Measurements from ENCODE around the gene C1orf159. TPM values are rescaled to one million over a fixed set of nuclear protein-coding genes. Genes with fewer than 3 reads are reported as not detected.

C1orf159 gene
- total and polyA plus RNA-seq, 4 donors = 3.9 to 7.0 (median 4.7) TPM

DNA sequence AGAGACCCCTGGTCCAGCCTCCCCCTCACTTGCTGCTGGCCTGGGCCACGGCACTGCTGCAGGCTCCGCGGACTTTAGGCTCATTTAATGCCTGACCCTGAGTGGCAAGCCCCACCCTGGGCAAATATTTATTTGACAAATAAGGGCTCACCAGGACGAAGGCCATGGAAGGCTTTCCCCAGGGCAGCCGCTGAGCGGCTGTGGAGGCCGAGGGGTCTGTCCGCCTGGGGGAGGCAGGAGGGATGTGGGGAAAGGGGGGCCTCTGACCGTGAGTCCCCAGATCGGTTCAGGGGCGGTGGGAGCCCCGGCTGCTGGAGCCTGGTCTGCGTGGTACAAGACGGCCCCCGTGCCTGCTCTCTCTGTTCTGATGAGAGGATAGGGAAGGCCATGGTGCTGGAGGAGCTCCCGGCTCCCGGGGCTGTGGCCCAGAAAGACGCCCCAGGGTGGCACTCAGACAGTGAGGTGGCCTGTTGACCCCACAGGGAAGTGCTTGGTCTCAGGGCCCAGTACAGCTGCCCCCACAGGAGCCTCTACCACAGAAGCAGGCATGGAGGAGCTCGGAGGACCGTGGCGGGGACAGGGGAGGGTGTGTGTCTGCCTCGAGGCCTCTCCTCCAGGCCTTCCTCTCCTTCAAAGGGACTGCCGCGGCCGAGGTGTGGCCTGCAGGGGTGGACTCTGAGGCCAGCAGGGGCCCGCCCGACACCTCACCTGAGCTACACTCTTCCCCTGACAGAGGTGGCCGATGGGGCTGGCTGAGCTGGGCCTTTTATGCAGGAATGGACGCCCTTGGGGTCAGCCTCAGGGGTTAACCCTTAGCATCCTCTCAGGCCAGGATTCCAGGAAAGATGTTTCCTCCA lies 9.1 kb upstream of the C1orf159 start:
- Histone ChIP-seq H3K9ac (ENCODE audit: low read depth in 1 of 2, low read length in 2 of 2) (no peak overlapping the region), H3K36me3 (ENCODE audit: control insufficient read depth in 4 of 4, insufficient read depth in 3 of 4, low read depth in 1 of 4, low read length in 3 of 4) (no peaks in the 10 kb centered on the region), H3K27me3 (ENCODE audit: control insufficient read depth in 4 of 4, insufficient read depth in 4 of 4, low read length in 3 of 4) (no peaks in the 10 kb centered on the region), H3K27ac (ENCODE audit: low read depth in 1 of 2, low read length in 2 of 2) (no peak overlapping the region), H3K4me1 (ENCODE audit: control insufficient read depth in 4 of 4, insufficient read depth in 4 of 4, low read length in 3 of 4) (peaks cover 18 to 59% (median 36%) of the 10 kb centered on the region in 4 donors), H3K9me3 (ENCODE audit: control insufficient read depth in 4 of 4, low read length in 3 of 4) (no peaks in the 10 kb centered on the region), H3K4me3 (ENCODE audit: low read depth in 1 of 3, low read length in 3 of 3) (no peak overlapping the region)
- WGBS = 43% methylated on average over 29 of the region's 29 CpGs
- peak; percentile 46 for DNase-seq (ENCODE audit: low spot score)
- TF ChIP-seq YY1 (IDR thresholded peaks at IDR 0.05) (peak; percentile 43), TAF1 (conservative IDR thresholded peaks at IDR 0.05) (no peak), FOXA1 (IDR thresholded peaks at IDR 0.05) (no peak), HNF4G (IDR thresholded peaks at IDR 0.05) (no peak), HNF4A (conservative IDR thresholded peaks at IDR 0.05) (peak; percentile 56 to 65), SP1 (IDR thresholded peaks at IDR 0.05) (peak; percentile 40), NR2F2 (IDR thresholded peaks at IDR 0.05) (no peak), RAD21 (IDR thresholded peaks at IDR 0.05) (peak in 1 of 2 donors; percentile 38), RXRA (IDR thresholded peaks at IDR 0.05) (no peak), JUND (IDR thresholded peaks at IDR 0.05) (no peak), EGR1 (IDR thresholded peaks at IDR 0.05; ENCODE audit: low read depth in 2 of 2) (no peak)
- TF ChIP-seq, protein P1, sequence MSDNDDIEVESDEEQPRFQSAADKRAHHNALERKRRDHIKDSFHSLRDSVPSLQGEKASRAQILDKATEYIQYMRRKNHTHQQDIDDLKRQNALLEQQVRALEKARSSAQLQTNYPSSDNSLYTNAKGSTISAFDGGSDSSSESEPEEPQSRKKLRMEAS (IDR thresholded peaks at IDR 0.05) = no peak
- TF ChIP-seq, protein P2, sequence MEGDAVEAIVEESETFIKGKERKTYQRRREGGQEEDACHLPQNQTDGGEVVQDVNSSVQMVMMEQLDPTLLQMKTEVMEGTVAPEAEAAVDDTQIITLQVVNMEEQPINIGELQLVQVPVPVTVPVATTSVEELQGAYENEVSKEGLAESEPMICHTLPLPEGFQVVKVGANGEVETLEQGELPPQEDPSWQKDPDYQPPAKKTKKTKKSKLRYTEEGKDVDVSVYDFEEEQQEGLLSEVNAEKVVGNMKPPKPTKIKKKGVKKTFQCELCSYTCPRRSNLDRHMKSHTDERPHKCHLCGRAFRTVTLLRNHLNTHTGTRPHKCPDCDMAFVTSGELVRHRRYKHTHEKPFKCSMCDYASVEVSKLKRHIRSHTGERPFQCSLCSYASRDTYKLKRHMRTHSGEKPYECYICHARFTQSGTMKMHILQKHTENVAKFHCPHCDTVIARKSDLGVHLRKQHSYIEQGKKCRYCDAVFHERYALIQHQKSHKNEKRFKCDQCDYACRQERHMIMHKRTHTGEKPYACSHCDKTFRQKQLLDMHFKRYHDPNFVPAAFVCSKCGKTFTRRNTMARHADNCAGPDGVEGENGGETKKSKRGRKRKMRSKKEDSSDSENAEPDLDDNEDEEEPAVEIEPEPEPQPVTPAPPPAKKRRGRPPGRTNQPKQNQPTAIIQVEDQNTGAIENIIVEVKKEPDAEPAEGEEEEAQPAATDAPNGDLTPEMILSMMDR (IDR thresholded peaks at IDR 0.05; ENCODE audit: low read depth, low read length, missing input control) = no peak
- TF ChIP-seq, protein P3, sequence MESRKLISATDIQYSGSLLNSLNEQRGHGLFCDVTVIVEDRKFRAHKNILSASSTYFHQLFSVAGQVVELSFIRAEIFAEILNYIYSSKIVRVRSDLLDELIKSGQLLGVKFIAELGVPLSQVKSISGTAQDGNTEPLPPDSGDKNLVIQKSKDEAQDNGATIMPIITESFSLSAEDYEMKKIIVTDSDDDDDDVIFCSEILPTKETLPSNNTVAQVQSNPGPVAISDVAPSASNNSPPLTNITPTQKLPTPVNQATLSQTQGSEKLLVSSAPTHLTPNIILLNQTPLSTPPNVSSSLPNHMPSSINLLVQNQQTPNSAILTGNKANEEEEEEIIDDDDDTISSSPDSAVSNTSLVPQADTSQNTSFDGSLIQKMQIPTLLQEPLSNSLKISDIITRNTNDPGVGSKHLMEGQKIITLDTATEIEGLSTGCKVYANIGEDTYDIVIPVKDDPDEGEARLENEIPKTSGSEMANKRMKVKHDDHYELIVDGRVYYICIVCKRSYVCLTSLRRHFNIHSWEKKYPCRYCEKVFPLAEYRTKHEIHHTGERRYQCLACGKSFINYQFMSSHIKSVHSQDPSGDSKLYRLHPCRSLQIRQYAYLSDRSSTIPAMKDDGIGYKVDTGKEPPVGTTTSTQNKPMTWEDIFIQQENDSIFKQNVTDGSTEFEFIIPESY (IDR thresholded peaks at IDR 0.05) = no peak
- TF ChIP-seq, protein P4, sequence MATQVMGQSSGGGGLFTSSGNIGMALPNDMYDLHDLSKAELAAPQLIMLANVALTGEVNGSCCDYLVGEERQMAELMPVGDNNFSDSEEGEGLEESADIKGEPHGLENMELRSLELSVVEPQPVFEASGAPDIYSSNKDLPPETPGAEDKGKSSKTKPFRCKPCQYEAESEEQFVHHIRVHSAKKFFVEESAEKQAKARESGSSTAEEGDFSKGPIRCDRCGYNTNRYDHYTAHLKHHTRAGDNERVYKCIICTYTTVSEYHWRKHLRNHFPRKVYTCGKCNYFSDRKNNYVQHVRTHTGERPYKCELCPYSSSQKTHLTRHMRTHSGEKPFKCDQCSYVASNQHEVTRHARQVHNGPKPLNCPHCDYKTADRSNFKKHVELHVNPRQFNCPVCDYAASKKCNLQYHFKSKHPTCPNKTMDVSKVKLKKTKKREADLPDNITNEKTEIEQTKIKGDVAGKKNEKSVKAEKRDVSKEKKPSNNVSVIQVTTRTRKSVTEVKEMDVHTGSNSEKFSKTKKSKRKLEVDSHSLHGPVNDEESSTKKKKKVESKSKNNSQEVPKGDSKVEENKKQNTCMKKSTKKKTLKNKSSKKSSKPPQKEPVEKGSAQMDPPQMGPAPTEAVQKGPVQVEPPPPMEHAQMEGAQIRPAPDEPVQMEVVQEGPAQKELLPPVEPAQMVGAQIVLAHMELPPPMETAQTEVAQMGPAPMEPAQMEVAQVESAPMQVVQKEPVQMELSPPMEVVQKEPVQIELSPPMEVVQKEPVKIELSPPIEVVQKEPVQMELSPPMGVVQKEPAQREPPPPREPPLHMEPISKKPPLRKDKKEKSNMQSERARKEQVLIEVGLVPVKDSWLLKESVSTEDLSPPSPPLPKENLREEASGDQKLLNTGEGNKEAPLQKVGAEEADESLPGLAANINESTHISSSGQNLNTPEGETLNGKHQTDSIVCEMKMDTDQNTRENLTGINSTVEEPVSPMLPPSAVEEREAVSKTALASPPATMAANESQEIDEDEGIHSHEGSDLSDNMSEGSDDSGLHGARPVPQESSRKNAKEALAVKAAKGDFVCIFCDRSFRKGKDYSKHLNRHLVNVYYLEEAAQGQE (IDR thresholded peaks at IDR 0.05) = no peak

DNA sequence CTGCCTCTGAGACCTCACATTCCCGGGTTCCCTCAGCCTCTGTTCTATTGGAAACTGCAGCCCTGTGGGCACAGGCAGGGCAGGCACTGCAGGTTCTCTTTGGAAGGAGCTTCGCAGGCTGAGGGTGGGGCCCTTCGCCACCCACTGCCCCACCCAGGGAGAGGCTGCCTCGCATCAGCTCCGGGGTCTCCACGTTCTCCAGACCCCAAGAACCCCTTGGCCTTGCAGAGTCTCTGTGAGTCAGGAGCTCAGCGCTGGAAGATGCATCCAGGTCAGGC lies 8.6 kb upstream of the C1orf159 start:
- no peak overlapping the region for H3K4me3 ChIP-seq (ENCODE audit: low read depth in 1 of 3, low read length in 3 of 3)
- 59% methylated on average over 7 of the region's 7 CpGs for WGBS

More for the DNA sequence above, 8.6 kb upstream of the C1orf159 start:
- H3K9ac ChIP-seq (ENCODE audit: low read depth in 1 of 2, low read length in 2 of 2) = no peak overlapping the region
- H3K4me1 ChIP-seq (ENCODE audit: control insufficient read depth in 4 of 4, insufficient read depth in 4 of 4, low read length in 3 of 4) = peaks cover 18 to 59% (median 36%) of the 10 kb centered on the region in 4 donors
- no peak for DNase-seq (ENCODE audit: low spot score)
- no peak overlapping the region for H3K27ac ChIP-seq (ENCODE audit: low read depth in 1 of 2, low read length in 2 of 2)
- no peaks in the 10 kb centered on the region for H3K27me3 ChIP-seq (ENCODE audit: control insufficient read depth in 4 of 4, insufficient read depth in 4 of 4, low read length in 3 of 4)
- no peaks in the 10 kb centered on the region for H3K36me3 ChIP-seq (ENCODE audit: control insufficient read depth in 4 of 4, insufficient read depth in 3 of 4, low read depth in 1 of 4, low read length in 3 of 4)
- no peak for TF ChIP-seq FOXA2 (IDR thresholded peaks at IDR 0.05)
- TF ChIP-seq, protein P4 (IDR thresholded peaks at IDR 0.05) = no peak
- TF ChIP-seq, protein P3 (IDR thresholded peaks at IDR 0.05) = no peak
- no peaks in the 10 kb centered on the region for H3K9me3 ChIP-seq (ENCODE audit: control insufficient read depth in 4 of 4, low read length in 3 of 4)

All from liver (tissue), 9 donors.